ENCODE results near the gene EVX2.

The EVX2 gene

GRCh38 chr2:176121190-176122051 lies 37.7 kb upstream of the EVX2 start:
- no peak for DNase-seq

GRCh38 chr2:176120364-176121189 lies 36.8 kb upstream of the EVX2 start:
- no peak for DNase-seq

DNA sequence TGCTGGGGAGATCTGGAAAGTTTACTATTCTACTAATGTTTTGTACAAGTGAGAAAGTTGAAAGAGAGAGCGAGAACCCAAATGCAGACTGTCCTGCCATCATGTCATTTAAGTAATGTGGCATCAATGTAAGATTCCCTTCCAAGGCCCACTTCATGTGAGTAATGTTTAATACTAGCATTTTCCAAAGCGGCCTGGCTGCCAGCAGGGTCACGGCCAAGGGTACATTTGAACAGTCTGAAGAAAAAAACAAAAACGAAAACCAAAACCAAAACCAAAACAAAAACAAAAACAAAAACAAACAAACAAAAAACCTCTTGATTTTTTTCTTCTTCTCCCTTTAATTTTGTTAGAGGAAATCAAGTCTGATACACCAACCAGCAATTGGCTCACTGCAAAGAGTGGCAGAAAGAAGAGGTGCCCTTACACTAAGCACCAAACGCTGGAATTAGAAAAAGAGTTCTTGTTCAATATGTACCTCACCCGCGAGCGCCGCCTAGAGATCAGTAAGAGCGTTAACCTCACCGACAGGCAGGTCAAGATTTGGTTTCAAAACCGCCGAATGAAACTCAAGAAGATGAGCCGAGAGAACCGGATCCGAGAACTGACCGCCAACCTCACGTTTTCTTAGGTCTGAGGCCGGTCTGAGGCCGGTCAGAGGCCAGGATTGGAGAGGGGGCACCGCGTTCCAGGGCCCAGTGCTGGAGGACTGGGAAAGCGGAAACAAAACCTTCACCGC lies 35.0 kb upstream of the EVX2 start:
- DNase-seq: peak; percentile 92

- no peak for DNase-seq
Measured at GRCh38 chr2:176117823-176118371, 34.1 kb upstream of the EVX2 start.

GRCh38 chr2:176117162-176117822 lies 33.5 kb upstream of the EVX2 start:
- no peak for DNase-seq

GRCh38 chr2:176115883-176116813 lies 32.4 kb upstream of the EVX2 start, which contains the start of gene HOXD10:
TSS of gene HOXD10 (plus strand) at chr2:176116778. CDS start at chr2:176116834, 56 bp downstream.
- peak; percentile 62 for DNase-seq

- DNase-seq: no peak
Measured at GRCh38 chr2:176114930-176115625, 31.3 kb upstream of the EVX2 start.

DNA sequence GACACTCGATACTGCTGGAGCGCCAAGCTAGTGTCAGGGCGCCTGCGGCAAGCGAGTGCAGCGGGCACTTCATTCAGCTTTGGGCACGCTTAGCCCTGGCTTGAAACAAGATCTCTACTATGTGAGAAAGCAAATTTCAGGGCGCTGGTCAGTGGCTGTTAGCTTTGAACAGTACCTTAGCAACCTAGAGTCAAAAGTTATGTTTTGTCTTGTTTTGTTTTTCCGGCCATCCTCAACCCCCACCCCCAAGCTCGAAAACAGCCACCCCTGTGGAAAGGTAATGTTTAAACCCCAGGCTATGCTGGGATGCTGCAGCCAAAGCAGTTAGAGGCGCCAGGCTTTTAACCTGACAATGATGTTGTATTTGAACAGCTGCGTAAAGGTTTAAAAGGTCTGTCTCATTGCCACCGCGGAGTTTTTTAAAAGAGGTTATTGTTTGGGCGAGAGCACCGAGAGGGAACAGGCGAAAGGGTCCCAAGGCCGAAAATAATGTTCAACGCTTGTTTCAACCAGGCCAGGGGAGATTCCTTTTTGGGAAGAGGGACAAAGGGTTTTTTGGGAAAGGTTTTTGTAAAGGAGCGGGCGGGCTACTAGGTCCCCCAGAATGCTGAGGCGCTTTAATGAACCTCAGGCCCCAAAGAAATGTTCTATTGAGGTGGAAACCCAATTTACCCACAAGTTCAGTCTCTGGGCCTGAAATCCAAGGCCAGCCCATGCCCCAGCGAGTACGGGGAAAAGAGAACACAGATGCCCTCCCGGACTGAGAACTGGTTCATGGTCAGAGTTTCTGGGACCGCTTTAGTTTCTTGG lies 30.6 kb upstream of the EVX2 start:
- no peak for DNase-seq

DNA sequence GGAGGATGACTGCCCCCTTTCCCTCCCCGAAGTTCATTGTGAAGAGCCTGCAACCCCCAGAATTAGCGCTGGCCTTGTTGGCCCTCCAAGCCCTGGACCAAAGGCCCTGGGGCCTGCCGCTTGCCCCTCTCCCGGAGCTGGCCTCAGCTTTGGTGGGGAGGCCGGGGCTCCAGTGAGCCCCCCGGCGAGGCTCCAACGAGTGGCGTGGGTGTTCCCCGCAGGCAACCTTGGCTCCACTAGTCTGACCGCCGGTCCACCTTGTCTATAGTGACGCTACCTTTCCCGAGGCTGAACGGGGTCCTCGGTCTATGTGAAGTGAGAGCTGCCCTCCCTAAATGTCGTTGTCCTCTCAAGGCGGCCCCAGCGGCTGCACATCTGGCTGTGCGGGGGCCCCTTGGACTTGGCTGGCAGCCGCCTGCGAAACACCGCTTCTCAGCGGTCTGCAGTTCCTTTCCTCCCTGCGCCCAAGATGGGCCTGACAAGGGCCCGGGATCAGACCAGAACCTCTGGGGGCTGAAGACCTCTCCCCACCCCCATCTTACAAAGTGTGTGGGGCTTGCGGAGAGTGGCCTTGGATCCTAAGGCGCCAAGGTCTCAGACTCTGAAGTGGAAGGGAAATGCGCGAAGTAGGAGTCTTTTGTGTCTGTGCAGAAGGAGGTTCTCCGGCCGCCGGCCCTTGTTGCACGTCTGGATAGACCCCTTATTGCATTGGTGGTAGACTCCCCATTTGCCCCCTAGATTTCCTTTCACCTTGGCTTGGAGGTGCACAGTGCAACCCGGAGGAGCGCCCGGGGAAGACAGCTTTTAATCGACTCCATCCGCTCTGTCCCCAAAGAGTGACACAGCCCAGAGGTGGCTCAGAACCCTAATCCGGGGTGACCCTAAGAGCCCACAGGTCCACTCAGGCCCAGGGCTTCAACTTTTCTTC lies 28.9 kb upstream of the EVX2 start:
- no peak for DNase-seq

GRCh38 chr2:176111846-176112374 lies 28.1 kb upstream of the EVX2 start:
- DNase-seq: no peak

DNA sequence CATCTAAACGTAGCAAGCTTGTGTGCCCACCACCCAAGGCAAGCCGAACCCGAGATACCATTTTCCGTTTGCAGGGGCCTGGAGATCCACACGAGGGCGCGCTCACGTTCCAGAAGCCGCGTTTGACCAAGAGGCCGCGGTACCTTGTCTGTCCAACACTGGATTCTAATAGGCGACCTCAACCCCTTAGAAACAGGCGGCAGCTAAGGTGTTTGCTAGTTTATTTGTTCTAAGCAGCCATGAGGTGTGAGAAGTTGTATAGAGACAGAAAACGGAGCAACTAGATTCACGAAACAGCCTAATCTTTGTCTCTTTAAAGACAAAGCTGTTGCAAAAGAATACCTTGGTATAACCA lies 27.5 kb upstream of the EVX2 start:
- peak; percentile 82 for DNase-seq

- DNase-seq: no peak
Measured at GRCh38 chr2:176110415-176111308, 26.9 kb upstream of the EVX2 start.

GRCh38 chr2:176109946-176110345 lies 26.2 kb upstream of the EVX2 start:
- no peak for DNase-seq

DNA sequence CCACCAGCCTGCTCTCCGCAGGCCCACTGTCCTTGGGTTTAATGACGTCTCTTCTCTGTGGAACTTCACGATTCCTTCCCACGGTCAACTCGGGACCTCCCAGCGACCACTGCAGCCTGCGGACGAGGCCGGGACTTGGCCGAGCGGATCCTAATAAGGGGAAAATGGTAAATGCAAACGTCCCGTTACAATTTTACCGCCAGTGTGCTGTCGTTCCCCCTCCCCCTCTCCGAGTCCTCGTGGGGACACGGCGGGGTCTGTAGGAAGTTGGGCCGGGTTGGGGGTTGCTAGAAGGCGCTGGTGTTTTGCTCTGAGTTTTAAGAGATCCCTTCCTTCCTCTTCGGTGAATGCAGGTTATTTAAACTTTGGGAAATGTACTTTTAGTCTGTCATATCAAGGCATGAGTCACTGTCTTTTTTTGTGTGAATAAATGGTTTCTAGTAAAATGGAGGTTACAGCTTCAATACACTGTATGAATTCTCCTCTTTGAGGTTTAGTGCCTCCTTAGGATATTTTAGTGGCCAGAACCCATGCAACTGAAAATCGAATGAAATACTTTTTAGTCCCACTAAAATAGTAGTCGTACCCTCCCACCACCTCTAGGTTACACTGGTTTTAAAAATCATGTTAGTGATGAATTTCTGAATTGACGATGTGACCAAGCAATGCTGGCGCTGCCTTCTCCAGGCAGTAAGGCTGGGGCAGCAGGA lies 25.6 kb upstream of the EVX2 start:
- no peak for DNase-seq

DNA sequence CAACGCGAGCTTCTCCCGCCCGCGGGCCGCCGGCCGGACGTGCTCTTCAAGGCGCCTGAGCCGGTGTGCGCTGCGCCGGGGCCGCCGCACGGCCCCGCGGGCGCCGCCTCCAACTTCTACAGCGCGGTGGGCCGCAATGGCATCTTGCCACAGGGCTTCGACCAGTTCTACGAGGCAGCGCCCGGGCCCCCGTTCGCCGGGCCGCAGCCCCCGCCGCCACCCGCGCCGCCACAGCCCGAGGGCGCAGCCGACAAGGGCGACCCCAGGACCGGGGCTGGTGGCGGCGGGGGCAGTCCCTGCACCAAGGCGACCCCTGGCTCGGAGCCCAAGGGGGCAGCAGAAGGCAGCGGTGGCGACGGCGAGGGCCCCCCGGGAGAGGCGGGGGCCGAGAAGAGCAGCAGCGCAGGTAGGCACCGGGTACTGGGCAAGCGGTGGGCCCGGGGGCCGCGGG lies 24.0 kb upstream of the EVX2 start:
- no peak for DNase-seq

All from NCI-H2107 (cell line).